Transverse colon (tissue), 4 donors: ENCODE results near the gene ERICH4. TPM values are rescaled to one million over a fixed set of nuclear protein-coding genes. Genes with fewer than 3 reads are reported as not detected.
A peak's percentile ranks its signal among the peaks of the same experiment; 100 is the strongest.

Experiments used
- DNase-seq: peaks from one replicate; pipeline ENCODE4 v3.0.0-alpha.2; 2019
- H3K27ac ChIP-seq, 4 donors: fragments of 200-600 bp; sonication (generic); 2 replicates each; pipeline ENCODE4 v1.5.1; 2016 to 2018; ENCODE audit warnings: inconsistent platforms in 4 of 4
- H3K27me3 ChIP-seq: fragments of 200-600 bp; sonication (generic); 2 replicates; pipeline ENCODE4 v1.5.1; 2017; ENCODE audit warnings: inconsistent platforms
- H3K36me3 ChIP-seq, 4 donors: fragments of 200-600 bp; sonication (generic); 2 replicates each; pipeline ENCODE4 v1.5.1; 2017 to 2019; ENCODE audit warnings: inconsistent platforms in 4 of 4
- H3K4me1 ChIP-seq, 4 donors: fragments of 200-600 bp; sonication (generic); 2 replicates each; pipeline ENCODE4 v1.5.1; 2017 to 2020; ENCODE audit warnings: inconsistent platforms in 4 of 4
- H3K4me3 ChIP-seq, 4 donors: fragments of 200-600 bp; sonication (generic); 1 replicate in 1 of 4; 2 replicates in 3 of 4; pipeline versions ENCODE4 v1.5.1 to v1.6.1; 2017 to 2019; ENCODE audit warnings: inconsistent platforms in 4 of 4
- H3K9me3 ChIP-seq, 2 donors: fragments of 200-600 bp; sonication (generic); 2 replicates each; pipeline ENCODE4 v1.5.1; 2017 to 2019; ENCODE audit warnings: inconsistent platforms in 2 of 2
- EP300 ChIP-seq: sonication (generic); formaldehyde crosslinking; IDR thresholded peaks from one replicate; pipeline ENCODE4 v1.6.1; 2017; ENCODE audit warnings: antibody characterized with exemption, low read depth
- POLR2A ChIP-seq: fragments of 450-650 bp; IDR thresholded peaks from one replicate; pipeline ENCODE4 v1.6.1; 2016; ENCODE audit warnings: antibody characterized with exemption, mild to moderate bottlenecking, moderate library complexity
- POLR2AphosphoS5 ChIP-seq, 3 donors: sonication (generic); formaldehyde crosslinking; IDR thresholded peaks; one replicate each; pipeline ENCODE4 v1.6.1; 2016; ENCODE audit warnings: antibody characterized with exemption in 3 of 3
- WGBS, 2 donors: methylation state at CpG; one replicate each; pipeline ENCODE4 v1.1.5; 2018; ENCODE audit warnings: low coverage in 1 of 2; 5-methylcytosine and 5-hydroxymethylcytosine counted together
- in situ Hi-C, 4 donors: fragments of 200-750 bp; cut with MboI; loops; one replicate each; pipeline versions ENCODE4 v1.15.0 to v1.15.1; 2017; ENCODE audit warnings: low sequenced_read_pairs in 3 of 4, low pct_ligation_motif_present in 1 of 4, low pct_unique_long_range_greater_than_20kb in 1 of 4
- intact Hi-C: fragments of 100-400 bp; cut with DNase I; formaldehyde crosslinking; loops from one replicate; pipeline ENCODE4 v1.15.1; 2023; ENCODE audit warnings: low total_unique reads
- total RNA-seq, 4 donors: library from RNA; depleted of rRNA; stranded (reverse); fragments of >200 nt; gene quantifications; one replicate each; pipeline ENCODE4 v1.1.0, GENCODE V29; 2016
- TF ChIP-seq, protein P1 (sequence below), 5 experiments: fragments of 200-600 bp in 3 of 5; fragments of 450-650 bp in 2 of 5; sonication (generic) in 3 of 5; IDR thresholded peaks; 1 replicate in 2 of 5; 2 replicates in 3 of 5; pipeline ENCODE4 v1.5.1; 2016 to 2017; ENCODE audit warnings: antibody characterized with exemption in 5 of 5, inconsistent platforms in 3 of 5, mild to moderate bottlenecking in 2 of 5, moderate library complexity in 1 of 5

ERICH4 gene
- total RNA-seq, 4 donors from 2014 or later, result not detected

DNA sequence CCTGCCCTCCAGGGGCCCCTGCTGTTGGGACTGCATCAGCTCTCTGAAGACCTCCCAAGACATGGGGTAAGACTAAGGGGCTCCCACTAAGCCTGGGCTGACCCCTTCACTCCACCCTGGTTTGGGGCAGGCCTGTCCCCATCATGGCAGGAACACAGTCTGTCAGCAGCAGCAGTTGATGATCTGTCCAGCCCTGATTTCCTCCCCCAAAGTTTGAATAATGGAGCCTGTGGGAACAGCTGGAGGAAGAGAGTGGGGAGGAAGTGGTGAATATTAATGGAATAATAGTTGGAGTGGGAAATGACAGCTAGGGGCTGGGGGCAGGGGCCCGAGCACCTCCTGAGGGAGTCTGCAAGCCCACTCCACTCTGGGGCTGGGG lies 14.5 kb upstream of the ERICH4 start:
- Histone ChIP-seq H3K9me3 (no peaks in the 10 kb centered on the region), H3K4me3 (peak overlapping the region in 3 of 4 donors; percentile 46 to 68 (median 52)), H3K36me3 (no peaks in the 10 kb centered on the region), H3K4me1 (peaks cover 19 to 45% (median 38%) of the 10 kb centered on the region in 4 donors), H3K27ac (peak overlapping the region; percentile 86 to 94 (median 90)), H3K27me3 (no peaks in the 10 kb centered on the region)
- TF ChIP-seq, protein P1, sequence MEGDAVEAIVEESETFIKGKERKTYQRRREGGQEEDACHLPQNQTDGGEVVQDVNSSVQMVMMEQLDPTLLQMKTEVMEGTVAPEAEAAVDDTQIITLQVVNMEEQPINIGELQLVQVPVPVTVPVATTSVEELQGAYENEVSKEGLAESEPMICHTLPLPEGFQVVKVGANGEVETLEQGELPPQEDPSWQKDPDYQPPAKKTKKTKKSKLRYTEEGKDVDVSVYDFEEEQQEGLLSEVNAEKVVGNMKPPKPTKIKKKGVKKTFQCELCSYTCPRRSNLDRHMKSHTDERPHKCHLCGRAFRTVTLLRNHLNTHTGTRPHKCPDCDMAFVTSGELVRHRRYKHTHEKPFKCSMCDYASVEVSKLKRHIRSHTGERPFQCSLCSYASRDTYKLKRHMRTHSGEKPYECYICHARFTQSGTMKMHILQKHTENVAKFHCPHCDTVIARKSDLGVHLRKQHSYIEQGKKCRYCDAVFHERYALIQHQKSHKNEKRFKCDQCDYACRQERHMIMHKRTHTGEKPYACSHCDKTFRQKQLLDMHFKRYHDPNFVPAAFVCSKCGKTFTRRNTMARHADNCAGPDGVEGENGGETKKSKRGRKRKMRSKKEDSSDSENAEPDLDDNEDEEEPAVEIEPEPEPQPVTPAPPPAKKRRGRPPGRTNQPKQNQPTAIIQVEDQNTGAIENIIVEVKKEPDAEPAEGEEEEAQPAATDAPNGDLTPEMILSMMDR (IDR thresholded peaks at IDR 0.05), result no peak
- no peak for TF ChIP-seq EP300
- TF ChIP-seq POLR2A, result no peak
- no peak for TF ChIP-seq POLR2AphosphoS5 (IDR thresholded peaks at IDR 0.05)
- no peak for DNase-seq
- 57% methylated on average over 1 of the region's 1 CpG; no CpG with 5 or more reads in 1 of the 2 donors for WGBS, 2 donors
- intact Hi-C loops, result no loop called here
- in situ Hi-C loops, result no loop called here

DNA sequence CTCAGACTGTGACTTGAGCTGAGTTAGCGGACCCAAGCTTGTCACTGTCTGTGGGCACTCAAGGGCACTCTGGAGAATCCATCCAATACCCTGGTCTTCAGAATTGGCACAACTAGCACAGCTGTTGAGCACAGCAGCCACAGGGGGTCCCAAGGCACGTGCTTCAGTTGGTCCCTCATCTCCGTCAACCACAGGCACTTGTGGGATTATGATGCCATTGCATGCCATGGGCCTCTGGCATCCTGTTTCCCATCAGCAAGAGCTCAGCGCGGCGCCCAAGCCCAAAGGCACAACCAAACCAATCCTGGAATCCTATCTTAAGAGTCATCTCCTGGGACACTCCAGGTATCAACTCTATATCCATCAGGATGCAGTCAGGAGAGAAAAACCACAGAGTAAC lies 12.0 kb upstream of the ERICH4 start:
- no peaks in the 10 kb centered on the region for H3K36me3 ChIP-seq
- no peak for TF ChIP-seq POLR2AphosphoS5 (IDR thresholded peaks at IDR 0.05)
- H3K27me3 ChIP-seq, result no peaks in the 10 kb centered on the region
- no peak for DNase-seq
- H3K27ac ChIP-seq, result no peak overlapping the region
- H3K9me3 ChIP-seq, result no peaks in the 10 kb centered on the region
- intact Hi-C loops (no loop called here), in situ Hi-C loops (no loop called here)
- WGBS, 2 donors, result 88% methylated on average over 6 of the region's 6 CpGs; no CpG with 5 or more reads in 1 of the 2 donors
- H3K4me3 ChIP-seq, result no peak overlapping the region
- H3K4me1 ChIP-seq, result peaks cover 14 to 28% (median 23%) of the 10 kb centered on the region in 4 donors

DNA sequence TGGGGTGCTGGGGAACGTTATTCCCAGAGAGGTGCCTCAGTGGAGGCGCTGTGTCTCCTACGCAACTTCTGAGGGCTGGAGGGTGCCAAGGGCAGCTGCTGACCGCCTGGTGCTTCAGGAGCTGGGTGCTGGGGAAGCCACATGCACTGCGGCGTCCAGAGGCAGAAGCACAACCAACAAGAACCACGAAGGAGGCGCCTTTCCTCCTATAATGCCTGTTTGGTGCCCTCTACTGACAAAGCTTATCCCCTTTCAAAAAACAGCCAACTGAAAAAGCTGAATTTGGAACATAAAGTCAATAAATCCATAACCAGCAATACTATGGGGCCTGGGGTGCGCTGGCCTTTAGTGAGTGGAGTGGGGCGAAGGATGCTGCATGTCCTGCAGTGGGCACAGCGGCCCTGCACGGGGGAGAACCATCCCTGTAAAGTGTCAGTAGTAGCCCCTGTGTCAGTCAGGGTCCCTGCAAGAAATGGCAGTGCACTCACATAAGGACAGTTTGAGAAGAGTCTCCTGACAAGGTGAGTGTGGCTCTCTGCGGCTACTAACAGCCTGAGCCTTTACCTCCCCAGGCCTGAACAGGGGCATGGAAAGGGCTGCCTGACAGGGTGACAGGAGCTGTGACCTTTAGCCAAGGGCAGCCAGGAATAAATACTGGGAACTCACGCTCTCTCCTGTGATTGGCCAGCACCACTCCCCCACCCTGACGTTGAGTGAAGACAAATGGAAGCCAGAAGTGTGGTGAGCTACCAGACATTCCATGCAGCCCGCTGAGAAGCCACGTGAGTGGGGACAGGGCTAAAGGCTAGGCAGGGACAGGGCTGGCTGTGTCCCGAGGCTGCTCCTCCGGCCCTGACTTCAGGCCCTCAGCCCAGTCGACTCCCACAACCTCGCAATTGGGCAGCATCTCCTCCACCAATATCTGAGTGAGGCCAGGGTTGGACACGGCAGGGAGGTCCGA lies 11.2 kb upstream of the ERICH4 start:
- in situ Hi-C loops (no loop called here), intact Hi-C loops (no loop called here)
- DNase-seq, result no peak
- WGBS, 2 donors, result 77 to 100% methylated on average over 2 to 23 of the region's 23 CpGs
- peaks cover 8 to 20% (median 17%) of the 10 kb centered on the region in 4 donors for H3K4me1 ChIP-seq
- no peaks in the 10 kb centered on the region for H3K27me3 ChIP-seq
- no peaks in the 10 kb centered on the region for H3K9me3 ChIP-seq
- no peak overlapping the region for H3K27ac ChIP-seq
- no peak for TF ChIP-seq EP300
- TF ChIP-seq, protein P1 (IDR thresholded peaks at IDR 0.05), result peak in 2 of 5 experiments; percentile 26 to 29
- no peaks in the 10 kb centered on the region for H3K36me3 ChIP-seq
- H3K4me3 ChIP-seq, result no peak overlapping the region

DNA sequence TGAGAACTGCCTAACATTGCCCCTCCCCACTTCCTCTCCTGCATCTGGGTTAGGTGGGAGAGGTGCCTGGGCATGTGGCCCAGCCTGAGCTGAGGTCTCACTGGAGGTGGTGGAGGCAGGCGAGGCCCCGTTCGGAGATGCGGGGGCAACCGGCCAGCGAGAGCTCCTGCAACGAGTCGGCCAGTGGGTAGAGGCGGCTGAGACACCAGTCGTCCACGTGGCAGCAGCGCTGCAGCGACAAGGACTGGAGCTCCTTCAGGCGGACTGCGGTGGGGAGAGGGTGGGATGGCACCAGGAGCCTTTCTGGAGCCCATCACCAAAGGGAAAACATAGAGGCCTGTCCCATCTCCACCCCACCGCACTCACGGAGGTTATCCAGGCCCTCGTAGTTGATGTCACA lies 9.8 kb upstream of the ERICH4 start:
- in situ Hi-C loops (no loop called here), intact Hi-C loops (no loop called here)
- TF ChIP-seq EP300 (no peak), POLR2A (no peak), POLR2AphosphoS5 (IDR thresholded peaks at IDR 0.05) (no peak)
- TF ChIP-seq, protein P1 (IDR thresholded peaks at IDR 0.05), result no peak
- 91% methylated on average over 12 of the region's 18 CpGs; no CpG with 5 or more reads in 1 of the 2 donors for WGBS, 2 donors
- H3K4me1 ChIP-seq, result peaks cover 6 to 11% (median 7%) of the 10 kb centered on the region in 4 donors
- no peak for DNase-seq
- H3K27ac ChIP-seq, result no peak overlapping the region
- H3K4me3 ChIP-seq, result no peak overlapping the region
- no peaks in the 10 kb centered on the region for H3K27me3 ChIP-seq
- H3K9me3 ChIP-seq, result no peaks in the 10 kb centered on the region
- H3K36me3 ChIP-seq, result peaks cover 0 to 3% (median 0%) of the 10 kb centered on the region in 4 donors
